H1 (cell line): ENCODE data around the gene CFAP92. TPM values are rescaled to one million over a fixed set of nuclear protein-coding genes. Genes with fewer than 3 reads are reported as not detected.

ENCODE experiments used
- GABPA ChIP-seq: IDR thresholded peaks from 2 replicates; pipeline ENCODE4 v1.6.1; 2011; ENCODE audit warnings: mild to moderate bottlenecking, low read length, moderate library complexity, borderline replicate concordance; ENCODE audit not compliant: insufficient read depth
- HDAC2 ChIP-seq, 2 experiments: fragments of 300-600 bp in 1 of 2; sonication (generic) in 1 of 2; IDR thresholded peaks; 2 replicates each; pipeline ENCODE4 v1.6.1; 2011 to 2012; ENCODE audit warnings: low read depth in 2 of 2, low read length in 2 of 2, mild to moderate bottlenecking in 2 of 2, moderate library complexity in 2 of 2, borderline replicate concordance in 1 of 2, inconsistent platforms in 1 of 2
- RBBP5 ChIP-seq: IDR thresholded peaks from 2 replicates; pipeline ENCODE4 v1.7.1; 2012; ENCODE audit warnings: low read depth, mild to moderate bottlenecking, inconsistent platforms, low read length, moderate library complexity, borderline replicate concordance
- polyA plus RNA-seq, 7 experiments: library from polyadenylated mRNA; depleted of rRNA in 3 of 7; stranded (reverse) in 5 of 7; unstranded in 2 of 7; fragments of >200 nt in 5 of 7; fragments of 200-250 nt in 2 of 7; gene quantifications; 1 replicate in 5 of 7; 2 replicates in 1 of 7; 4 replicates in 1 of 7; pipeline versions ENCODE4 v1.2.1 to v1.2.3, GENCODE V29; 2011 to 2013; ENCODE audit warnings: missing spikeins in 2 of 7, mixed read lengths in 2 of 7
- total RNA-seq: library from RNA; stranded (reverse); fragmentation: NEBNext Ultra II Directional; extraction: Animal tissue kit (Norgen Biotek cat#: 25700); gene quantifications from 2 replicates; pipeline ENCODE4 v1.2.1, GENCODE V29; 2021
- TF ChIP-seq, protein P1 (sequence below): IDR thresholded peaks from 2 replicates; pipeline ENCODE4 v1.6.1; 2012; ENCODE audit warnings: inconsistent platforms
- TF ChIP-seq, protein P2 (sequence below): IDR thresholded peaks from 2 replicates; pipeline ENCODE4 v1.6.1; 2012; ENCODE audit warnings: inconsistent platforms

CFAP92 gene
- total and polyA plus RNA-seq, 2 of the 8 experiments (the other 6 are each of a cell fraction or from before 2014, with no cell fraction given): 0.77 to 2.0 TPM

DNA sequence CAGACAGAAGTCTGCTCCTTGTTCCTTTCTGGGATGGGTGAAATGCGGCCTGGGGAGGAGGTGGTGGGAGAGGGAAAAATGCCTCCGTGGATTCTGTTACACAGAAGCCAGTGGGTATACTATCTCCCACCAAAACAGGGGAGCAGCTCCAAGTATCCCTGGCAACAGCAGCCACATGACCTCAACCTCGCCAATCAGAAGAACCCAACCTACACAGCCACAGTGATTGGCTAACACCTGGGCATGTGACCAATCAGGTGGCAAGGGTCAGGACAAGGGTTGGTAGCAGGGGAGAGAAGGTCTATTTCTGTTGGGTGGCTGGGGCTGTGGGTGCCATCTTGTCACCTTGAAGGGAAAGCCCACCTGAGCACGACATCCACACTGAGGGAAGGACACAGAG, 123.5 kb downstream of the CFAP92 start (continued):
- TF ChIP-seq, protein P1, sequence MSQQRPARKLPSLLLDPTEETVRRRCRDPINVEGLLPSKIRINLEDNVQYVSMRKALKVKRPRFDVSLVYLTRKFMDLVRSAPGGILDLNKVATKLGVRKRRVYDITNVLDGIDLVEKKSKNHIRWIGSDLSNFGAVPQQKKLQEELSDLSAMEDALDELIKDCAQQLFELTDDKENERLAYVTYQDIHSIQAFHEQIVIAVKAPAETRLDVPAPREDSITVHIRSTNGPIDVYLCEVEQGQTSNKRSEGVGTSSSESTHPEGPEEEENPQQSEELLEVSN: peak; percentile 53; the same call in 1 of the 2 replicates
- TF ChIP-seq HDAC2 (IDR thresholded peaks at IDR 0.05; ENCODE audit: borderline replicate concordance in 1 of 2, low read depth in 2 of 2, low read length in 2 of 2) (no peak), RBBP5 (no peak), GABPA (no peak)
- TF ChIP-seq, protein P2, sequence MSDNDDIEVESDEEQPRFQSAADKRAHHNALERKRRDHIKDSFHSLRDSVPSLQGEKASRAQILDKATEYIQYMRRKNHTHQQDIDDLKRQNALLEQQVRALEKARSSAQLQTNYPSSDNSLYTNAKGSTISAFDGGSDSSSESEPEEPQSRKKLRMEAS: peak; percentile 40; the same call in 1 of the 2 replicates
- TF ChIP-seq, all 59 proteins: peak for 4
